GM21528 (cell line): ENCODE data around the gene CHTF18.
"Not testable (repeated sequence)": the region's sequence is repeated elsewhere in the genome, so short reads cannot be mapped to it uniquely, and the experiment has no call there.

ENCODE experiments used
- ATAC-seq: cut with Tn5 transposase; IDR thresholded peaks from one replicate; pipeline ENCODE4 v1.9.1; 2021; ENCODE audit warnings: mild to moderate bottlenecking, moderate library complexity; ENCODE audit not compliant: unreplicated experiment, low FRiP score

CHTF18 gene

DNA sequence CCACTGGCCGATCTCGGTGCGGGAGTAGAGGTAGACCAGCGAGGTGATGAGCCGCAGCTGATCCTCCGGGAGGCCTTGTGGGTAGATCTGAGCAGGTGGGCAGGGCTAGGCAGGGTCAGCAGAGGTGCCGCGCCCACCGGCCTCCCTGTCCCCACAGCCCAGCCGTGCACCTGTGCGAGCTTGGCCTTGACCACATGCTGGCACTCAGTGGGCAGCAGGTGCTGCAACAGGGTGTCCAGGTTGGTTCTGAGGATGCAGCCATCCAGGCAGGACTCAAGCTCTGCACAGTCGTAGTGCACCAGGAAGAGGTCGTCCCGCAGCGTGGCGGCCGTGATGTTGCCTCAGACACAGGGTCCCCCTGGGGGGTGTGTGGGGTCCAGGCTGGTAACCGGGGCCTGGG lies 15.5 kb upstream of the CHTF18 start:
- ATAC-seq = no peak

DNA sequence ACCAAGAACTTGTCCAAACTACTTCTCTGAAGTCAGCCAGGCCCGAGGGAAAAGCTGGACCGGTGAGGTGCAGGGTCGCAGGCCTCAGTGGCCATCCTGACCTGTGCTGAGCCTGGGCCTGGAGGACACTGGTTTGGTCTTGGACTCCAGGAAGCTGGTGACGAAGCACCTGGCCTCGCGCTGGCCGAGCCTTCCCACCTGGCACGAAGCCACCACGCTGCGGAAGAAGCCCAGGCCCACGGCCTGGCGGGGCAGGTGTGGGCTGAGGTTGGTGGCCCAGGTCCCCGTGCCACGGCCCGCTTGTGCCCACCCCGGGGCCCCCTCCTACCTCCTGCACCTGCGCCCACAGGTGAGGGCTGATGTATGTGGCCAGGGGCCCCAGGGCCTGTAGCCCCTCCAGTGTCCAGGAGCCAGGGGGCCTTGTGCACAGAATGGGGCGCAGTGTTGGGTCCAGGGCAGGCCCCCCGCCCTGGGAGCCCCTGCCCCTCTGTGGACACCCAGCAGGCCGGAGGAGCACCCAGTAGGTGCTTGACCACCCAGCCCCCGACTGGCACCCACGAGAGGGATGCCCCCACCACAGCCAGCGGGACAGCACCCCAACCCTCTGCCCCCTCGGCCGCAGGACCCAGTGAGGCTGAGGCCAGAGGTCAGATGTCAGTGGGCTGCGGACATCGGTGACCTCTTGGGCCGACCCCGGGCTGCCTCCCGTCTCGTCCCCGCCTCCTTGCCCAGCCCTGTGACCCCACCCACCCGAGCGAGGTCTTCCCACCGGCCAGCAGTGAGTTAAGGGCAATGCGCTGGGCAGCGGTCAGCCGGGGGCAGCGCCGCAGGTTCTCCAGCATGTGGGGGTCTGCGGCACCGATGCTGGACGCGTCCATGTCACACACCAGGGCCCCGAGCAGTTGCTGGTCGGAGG lies 14.1 kb upstream of the CHTF18 start:
- no peak for ATAC-seq

DNA sequence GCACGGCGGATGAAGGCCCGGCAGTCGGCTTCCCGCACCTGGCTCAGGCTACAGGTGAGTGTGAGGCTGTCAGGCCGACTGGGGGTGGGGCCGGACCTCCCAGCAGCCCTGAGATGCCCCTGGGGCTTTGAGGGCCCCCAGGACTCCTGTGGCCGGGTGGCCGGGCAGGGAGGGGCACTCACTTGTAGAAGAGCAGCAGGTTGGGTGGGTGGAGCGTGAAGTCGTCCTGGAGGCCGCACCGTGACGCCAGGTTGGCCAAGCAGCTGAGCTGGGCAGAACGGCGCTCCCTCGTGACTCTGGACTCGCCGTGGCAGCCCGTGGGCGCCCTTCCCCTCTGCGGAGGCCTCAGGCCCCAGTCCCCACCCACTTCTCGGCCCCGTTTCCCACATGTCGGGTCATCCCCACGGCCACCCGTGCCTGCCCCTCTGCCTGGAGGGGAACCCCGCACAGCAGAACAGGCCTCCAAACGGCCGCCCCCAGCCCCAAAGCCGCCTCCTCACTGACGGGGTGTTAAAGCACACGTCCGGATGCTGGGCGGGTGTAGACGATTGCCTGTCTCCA lies 13.1 kb upstream of the CHTF18 start:
- ATAC-seq = no peak

DNA sequence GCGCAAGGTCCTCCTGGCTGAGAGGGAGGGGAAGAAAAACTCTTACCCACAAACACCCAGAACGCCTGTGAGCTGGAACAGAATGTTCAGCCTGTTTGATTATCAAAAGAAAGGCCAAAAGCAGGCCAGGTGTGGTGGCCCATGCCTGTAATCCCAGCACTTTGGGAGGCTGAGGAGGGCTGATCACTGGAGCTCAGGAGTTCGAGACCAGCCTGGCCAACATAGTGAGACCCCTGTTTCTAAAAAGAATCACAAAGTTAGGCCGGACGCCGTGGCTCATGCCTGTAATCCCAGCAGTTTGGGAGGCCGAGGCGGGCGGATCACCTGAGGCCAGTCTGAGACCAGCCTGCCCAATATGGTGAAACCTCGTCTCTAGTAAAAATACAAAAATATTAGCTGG lies 12.1 kb upstream of the CHTF18 start:
- not testable (repeated sequence) for ATAC-seq

DNA sequence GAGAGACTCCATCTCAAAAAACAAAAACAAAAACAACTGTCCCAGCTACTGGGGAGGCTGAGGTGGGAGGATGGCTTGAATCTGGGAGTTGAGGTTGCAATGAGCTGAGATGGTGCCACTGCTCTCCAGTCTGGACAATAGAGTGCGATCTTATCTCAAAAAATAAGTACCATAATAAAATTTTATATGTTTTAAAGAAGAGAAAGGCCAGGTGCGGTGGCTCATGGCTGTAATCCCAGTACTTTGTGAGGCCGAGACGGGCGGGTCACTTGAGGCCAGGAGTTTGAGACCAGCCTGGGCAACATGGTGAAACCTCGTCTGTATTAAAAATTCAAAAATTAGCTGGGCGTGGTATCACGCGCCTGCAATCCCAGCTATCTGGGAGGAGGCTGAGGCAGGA lies 11.6 kb upstream of the CHTF18 start:
- ATAC-seq = no peak

DNA sequence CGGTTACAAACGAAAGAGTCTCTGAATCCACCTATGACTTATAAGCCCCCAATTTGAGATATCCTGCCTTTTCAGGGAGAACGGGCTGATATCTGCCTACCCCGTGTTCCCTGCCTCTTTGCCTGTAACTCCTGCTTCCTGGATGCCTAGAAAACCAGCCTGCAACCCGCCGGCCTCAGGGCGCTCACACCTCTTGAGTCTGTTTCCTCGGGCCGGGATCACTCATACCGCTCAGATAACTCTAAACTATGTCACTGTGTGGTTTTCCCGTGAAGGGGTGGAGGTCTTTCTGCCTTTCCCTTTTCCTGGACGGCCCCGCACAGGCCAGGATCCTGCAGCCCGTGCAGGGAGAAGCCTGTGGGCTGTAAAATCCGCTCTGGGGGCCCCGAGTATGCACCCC lies 10.6 kb upstream of the CHTF18 start:
- no peak for ATAC-seq

DNA sequence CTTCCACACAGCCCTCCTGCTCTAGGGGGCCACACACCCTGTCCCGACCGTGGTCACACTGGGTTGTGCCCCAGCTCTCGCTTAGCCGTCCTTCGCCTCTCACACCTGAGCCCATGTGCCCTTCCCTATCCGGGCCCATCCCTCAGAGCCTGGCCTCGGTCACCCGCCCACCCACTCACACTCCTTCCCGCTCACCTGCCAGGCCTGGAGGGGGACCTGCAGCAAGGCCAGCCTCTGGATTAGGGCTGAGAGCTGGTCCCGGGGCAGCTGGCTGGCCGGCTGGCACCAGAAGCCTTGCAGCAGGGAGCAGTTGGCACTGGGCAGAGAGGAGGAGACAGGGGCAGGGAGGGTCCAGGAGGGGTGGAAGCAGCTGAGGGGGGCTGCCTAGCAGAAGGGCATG lies 10.0 kb upstream of the CHTF18 start:
- no peak for ATAC-seq

DNA sequence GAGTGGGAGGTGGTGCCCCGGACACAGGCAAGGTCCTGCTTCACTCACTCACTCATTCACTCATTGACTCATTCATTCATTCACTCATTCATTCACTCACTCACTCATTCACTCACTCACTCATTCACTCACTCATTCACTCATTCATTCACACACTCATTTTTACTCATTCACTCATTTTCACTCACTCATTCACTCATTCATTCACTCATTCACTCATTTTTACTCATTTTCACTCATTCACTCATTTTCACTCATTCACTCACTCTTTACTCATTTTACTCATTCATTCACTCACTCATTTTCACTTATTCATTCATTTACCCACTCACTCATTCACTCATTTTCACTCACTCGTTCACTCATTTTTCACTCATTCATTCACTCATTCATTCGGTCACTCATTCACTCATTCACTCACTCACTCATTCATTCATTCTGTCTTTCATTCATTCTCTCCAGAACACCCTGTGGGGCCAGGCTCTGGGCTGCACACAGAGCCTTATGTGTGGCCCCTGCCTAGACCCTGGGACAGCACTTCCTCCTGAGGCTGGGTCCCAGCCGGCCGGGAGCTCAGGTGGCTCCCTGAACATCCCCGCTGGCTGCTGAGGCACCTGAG lies 9.4 kb upstream of the CHTF18 start:
- ATAC-seq = no peak

DNA sequence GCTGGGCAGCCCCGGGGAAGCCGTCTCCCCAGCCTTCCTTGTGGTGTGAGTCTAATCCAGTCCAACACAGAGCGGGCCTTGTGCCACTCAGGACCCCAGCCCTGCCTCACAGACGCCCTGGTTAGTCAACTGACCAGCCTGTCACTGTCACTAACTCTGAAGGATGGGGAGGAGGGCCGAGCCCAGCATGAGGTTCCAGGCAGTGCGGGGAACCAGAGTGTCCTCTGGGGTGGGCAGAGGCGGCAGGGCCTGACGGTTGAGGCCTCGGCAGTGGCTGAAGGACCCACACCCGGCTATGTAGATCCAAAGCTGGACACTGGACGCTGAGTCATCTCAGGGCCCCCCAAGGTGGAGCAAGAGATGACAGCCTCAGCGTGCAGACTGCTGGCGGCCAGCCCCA lies 8.9 kb upstream of the CHTF18 start:
- no peak for ATAC-seq

DNA sequence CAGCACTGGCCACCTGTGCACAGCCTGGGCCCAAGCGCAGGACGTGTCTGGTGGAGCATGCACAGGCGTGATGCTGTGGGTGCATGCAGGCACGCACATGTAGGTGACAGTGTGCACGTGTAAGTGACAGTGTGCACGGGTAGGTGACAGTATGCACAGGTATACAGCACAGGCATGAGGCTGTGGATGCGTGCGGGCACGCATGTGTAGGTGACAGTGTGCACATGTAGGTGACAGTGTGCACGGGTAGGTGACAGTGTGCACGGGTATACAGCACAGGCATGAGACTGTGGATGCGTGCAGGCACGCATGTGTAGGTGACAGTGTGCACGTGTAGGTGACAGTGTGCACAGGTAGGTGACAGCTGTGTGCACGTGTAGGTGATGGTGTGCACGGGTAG lies 8.1 kb upstream of the CHTF18 start:
- ATAC-seq = no peak

DNA sequence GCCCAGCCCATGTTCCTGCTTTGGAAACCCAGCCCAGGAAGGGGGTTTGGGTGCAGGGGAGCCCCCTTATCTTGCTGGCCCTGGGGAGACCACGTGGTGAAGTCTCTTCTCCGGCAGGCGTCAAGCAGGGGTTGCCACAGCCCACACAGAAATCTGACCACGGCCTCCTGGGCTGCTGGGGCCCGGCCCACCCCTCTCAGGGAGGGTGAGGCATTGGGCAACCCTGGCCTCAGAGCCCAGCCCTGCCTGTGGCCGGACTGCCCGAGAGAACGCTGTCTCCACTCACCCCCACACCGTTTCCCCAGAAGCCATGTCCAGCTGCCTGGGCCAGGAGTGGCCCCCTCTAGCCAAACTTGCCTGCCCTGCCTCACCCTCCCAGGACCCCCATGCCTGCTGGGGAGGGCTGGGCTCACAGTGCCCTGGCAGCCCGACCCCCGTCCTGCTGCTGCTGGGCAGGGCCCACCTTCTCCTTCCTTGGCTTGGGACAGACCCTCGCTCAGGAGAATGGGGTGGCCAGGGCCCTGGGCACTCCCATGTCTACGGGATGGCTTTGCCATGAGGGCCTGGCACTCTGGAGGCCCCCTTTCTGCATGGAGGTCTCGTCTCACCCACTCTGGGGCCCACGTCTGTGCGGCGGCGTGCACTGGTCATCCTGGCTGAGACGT lies 6.9 kb upstream of the CHTF18 start:
- ATAC-seq = no peak

DNA sequence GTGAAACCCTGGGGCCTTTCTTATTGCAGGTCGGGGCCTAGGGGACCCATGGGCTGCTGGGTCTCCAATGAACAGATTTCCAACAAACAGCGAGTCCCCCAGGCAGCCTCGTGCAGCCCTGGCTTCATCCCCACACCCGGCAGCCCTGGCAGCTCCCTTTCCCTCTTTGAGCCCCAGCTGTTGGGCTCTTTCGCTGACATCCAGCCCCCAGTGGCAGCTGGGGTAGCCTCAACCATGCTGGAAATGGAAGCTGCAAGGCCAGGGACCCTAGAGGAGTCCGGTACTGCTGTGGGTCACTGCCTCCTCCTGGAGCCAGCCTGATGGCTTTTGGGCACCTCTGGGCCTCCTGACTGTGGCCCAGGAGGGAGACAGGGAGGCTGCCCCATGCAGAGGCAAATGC lies 6.2 kb upstream of the CHTF18 start:
- ATAC-seq = no peak

DNA sequence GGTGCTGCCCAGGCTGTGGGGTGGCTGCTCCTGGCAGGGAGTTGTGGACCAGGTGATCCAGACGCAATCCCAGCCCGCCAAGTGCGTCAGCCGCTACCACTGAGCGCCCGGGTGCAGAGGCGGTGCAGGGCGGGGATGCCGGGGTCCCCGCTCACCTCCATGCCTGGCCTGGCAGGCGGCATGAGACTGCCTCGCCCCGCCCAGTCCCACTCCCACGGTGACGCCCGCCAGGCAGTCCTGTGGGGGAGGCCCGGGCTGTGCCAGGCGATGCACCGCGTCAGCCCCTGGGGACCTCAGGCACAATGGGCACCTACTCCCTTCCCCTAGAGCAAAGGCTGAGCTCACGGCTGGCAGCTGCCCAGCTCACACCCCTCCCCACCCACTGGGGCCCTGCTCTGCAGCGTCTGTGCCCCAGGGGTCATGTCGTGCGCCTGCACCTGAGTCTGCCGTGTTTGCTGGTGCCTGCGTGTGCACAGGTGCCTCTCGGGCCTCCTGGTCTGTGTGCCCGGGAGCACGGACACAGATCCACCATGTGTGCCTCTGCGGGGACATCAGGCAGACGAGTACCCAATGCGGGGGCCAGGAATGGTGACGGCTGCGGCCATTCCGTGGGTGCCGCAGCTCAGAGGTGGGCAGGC lies 5.5 kb upstream of the CHTF18 start:
- ATAC-seq = no peak

DNA sequence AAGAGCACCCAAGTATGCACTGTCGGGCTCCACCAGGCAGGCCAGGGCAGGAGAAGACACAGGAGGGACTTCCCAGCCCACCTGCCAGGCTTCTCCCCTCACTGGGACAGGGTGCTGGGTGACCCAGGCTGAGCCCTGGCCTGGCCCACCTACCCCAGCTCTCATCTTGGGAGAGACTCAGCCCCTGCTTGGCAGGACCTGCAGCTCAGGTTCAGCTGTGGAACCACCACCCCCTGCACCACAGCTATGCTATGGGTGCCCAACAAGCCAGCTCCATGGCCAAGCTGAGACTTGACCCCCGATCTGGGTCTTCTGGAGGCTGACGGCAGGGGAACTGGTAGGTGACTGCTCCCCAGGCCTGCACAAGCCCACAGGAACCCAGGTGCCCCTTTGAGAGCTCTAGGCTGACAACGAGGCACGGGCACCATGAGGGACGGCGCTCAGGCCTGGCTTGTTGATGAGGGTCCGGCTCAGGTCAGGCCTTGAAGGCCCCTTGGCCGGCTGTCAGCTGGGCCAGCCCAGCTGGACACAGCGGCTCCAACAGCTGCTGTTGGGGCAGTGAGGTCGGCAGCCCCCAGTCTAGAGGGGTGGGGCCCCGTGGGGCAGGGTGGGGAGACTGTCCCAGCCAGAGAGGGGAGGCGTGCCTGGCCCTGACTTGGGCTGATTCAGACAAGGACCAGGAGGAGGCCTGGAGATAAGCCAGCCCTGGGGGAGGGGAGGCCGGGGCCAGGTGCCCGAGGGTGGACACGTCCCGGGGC lies 4.8 kb upstream of the CHTF18 start:
- ATAC-seq = no peak

DNA sequence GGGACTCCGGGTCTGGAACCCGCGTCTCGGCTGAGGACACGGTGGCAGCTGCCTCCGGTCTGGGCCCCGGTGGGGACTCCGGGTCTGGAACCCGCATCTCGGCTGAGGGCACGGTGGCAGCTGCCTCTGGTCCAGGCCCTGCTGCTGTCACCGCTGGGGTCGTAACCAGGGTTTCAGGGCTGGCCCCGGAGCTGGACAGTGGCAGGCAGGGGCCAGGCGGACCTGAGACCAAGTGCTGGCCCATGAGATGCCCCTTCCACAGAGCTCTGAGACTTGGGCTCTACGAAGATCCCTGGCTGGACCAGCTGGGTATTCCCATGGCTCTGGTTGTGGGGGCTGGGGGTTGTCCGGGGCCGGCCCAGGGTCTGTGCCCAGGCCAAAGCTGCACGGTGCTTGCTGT lies 4.0 kb upstream of the CHTF18 start:
- no peak for ATAC-seq

DNA sequence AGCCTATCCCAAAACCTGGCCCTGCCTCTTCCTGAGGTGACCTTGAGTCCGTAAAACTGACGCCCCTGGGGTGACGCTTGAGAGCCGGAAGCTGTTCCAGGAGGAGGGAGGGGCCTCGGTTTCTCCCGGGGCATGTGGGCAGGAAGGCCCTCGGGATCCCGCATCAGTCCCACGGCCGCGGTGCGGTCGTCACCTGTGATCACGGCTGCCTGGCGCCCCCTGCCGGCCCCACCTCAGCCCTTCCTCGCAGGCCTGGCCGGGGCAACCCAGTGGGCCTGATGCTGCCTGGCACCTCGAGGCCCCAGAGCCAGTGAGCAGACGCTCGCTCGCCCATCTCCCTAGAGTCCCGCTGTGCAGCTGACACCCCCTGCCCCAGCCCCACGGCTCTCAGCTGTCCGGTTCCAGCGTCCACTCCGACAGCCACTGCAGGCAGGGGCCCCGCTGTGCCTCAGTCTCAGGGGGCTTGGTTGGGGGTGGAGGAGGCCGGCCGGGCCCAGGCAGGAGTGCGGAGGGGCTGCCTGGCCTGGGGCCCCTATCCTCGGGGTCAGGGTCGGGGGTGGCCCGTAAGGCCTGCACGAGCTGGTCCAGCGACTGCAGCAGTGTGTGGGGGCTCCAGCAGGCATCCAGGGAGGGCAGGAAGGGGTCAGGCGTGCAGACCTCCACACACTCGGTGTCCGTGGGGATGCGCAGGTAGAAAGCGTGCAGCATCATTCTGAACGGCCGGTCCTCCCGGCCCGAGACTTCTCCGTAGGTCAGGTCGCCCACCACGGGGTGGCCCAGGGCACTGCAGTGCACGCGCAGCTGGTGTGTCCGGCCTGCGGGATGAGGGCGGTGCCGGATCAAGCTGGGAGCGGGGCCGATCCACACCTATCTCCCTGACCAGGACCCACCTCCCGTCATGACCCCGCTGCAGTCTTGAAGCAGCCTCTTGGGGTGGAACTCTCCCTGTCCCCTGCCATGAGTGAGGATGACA lies 2.6 kb upstream of the CHTF18 start:
- ATAC-seq = no peak

DNA sequence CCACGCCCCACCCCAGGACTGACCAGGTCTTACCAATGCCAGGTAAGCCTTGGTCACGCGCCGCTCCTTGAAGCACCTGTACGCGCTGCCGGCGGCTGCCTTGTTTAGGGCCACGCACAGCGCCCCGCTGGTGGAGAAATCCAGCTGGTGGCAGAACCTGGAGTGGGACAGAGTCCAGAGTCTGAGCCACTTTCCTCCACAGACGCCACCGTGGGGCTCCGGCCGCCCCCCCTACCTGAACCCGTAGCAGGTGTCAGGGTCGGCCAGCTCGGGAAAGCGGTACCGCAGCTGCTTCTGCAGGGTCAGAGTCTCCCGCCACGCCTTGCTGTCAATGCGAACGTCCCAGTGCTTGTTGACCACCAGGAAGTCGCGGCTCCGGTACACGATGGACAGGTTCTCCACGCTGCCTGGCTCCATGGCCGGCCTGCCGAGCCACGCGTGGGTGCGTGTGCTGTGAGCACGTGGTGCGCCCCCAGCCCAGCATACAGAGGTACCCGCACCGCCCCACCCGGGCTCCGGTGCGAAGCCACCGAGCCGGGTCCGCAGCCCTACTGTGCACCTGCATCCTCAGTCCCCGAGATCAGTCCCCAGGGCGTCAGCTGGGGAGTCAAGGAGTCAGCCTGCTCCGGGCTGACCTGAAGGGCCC lies 976 bp upstream of the CHTF18 start:
- peak; percentile 4 for ATAC-seq

DNA sequence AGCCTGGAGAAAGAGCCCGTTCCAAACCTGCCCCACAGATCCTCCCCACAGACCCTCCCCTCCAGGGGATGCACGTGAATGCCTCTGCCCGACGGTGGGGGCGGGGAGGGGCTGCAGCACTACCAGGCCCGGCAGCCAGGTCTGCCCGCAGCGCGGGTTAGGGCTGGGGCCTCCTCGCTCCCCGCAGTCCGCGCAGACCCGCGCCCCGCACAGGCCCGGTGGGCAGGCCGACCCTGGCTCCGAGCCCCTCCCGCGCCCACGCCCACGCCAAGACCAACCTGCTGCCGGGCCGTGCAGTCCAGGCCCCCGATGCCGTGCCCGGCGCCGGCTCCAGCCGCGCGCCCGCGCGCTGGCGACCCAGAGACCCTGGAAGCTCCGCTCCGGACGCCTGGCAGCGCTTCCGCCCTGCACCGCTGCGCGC lies 432 bp upstream of the CHTF18 start, which contains the start of gene RPUSD1:
Gene RPUSD1, minus strand, starts transcription at position 404 of the 421 bp plus-strand sequence. CDS start 644 bp downstream, outside the sequence.
- ATAC-seq = peak; percentile 39
